ENCODE data around the gene TMEM59L. TPM values are rescaled to one million over a fixed set of nuclear protein-coding genes. Genes with fewer than 3 reads are reported as not detected.
A peak's percentile ranks its signal among the peaks of the same experiment; 100 is the strongest.

TMEM59L gene
- total and polyA plus RNA-seq, 9 of the 15 experiments (the other 6 are each of a cell fraction or from before 2014, with no cell fraction given) = 0.37 TPM; not detected in 8

GRCh38 chr19:18588611-18589379 lies 23.9 kb upstream of the TMEM59L start, which contains the start of gene REX1BD (continued):
- TF ChIP-seq HINFP (tag; conservative IDR thresholded peaks at IDR 0.05; ENCODE audit: low read depth) (no peak), IRF9 (tag; IDR thresholded peaks at IDR 0.05) (no peak), ARID2 (IDR thresholded peaks at IDR 0.05) (no peak), ZNF143 (CRISPR knock-in tag; IDR thresholded peaks at IDR 0.05) (no peak; the same call in 1 of the 2 replicates), SAFB (IDR thresholded peaks at IDR 0.05; ENCODE audit: borderline replicate concordance, low read depth, low read length) (0 out of 2 replicates have a peak, but pooled peaks have one; percentile 59), MCM5 (IDR thresholded peaks at IDR 0.05; ENCODE audit: low read depth) (no peak), ZNF644 (tag; IDR thresholded peaks at IDR 0.05; ENCODE audit: low read depth) (no peak), ZBED1 (IDR thresholded peaks at IDR 0.05) (no peak), STAG1 (CRISPR knock-in tag; IDR thresholded peaks at IDR 0.05; ENCODE audit: borderline replicate concordance) (no peak), RBM14 (IDR thresholded peaks at IDR 0.05; ENCODE audit: borderline replicate concordance, insufficient read depth, low read depth, low read length) (0 out of 2 replicates have a peak, but pooled peaks have one; percentile 32), ZNF280A (IDR thresholded peaks at IDR 0.05; ENCODE audit: low read depth, partially characterized antibody) (no peak), ZNF76 (CRISPR knock-in tag; IDR thresholded peaks at IDR 0.05; ENCODE audit: borderline replicate concordance) (no peak), NBN (IDR thresholded peaks at IDR 0.05; ENCODE audit: low read depth) (peak; percentile 85; the same call in 1 of the 2 replicates), ZNF232 (CRISPR knock-in tag; IDR thresholded peaks at IDR 0.05) (no peak), CXXC5 (CRISPR knock-in tag; IDR thresholded peaks at IDR 0.05) (peak; percentile 91), SMARCE1 (IDR thresholded peaks at IDR 0.05) (0 out of 2 replicates have a peak, but pooled peaks have one; percentile 9), BACH1 (tag; IDR thresholded peaks at IDR 0.05) (no peak), ESRRB (CRISPR knock-in tag; IDR thresholded peaks at IDR 0.05; ENCODE audit: borderline replicate concordance) (no peak), ZEB2 (IDR thresholded peaks at IDR 0.05) (no peak), HNRNPK (IDR thresholded peaks at IDR 0.05; ENCODE audit: low read depth, low read length, poor library complexity, severe bottlenecking) (no peak)
- TF ChIP-seq, protein P1, sequence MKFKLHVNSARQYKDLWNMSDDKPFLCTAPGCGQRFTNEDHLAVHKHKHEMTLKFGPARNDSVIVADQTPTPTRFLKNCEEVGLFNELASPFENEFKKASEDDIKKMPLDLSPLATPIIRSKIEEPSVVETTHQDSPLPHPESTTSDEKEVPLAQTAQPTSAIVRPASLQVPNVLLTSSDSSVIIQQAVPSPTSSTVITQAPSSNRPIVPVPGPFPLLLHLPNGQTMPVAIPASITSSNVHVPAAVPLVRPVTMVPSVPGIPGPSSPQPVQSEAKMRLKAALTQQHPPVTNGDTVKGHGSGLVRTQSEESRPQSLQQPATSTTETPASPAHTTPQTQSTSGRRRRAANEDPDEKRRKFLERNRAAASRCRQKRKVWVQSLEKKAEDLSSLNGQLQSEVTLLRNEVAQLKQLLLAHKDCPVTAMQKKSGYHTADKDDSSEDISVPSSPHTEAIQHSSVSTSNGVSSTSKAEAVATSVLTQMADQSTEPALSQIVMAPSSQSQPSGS (CRISPR knock-in tag; IDR thresholded peaks at IDR 0.05) = no peak
- TF ChIP-seq, protein P2, sequence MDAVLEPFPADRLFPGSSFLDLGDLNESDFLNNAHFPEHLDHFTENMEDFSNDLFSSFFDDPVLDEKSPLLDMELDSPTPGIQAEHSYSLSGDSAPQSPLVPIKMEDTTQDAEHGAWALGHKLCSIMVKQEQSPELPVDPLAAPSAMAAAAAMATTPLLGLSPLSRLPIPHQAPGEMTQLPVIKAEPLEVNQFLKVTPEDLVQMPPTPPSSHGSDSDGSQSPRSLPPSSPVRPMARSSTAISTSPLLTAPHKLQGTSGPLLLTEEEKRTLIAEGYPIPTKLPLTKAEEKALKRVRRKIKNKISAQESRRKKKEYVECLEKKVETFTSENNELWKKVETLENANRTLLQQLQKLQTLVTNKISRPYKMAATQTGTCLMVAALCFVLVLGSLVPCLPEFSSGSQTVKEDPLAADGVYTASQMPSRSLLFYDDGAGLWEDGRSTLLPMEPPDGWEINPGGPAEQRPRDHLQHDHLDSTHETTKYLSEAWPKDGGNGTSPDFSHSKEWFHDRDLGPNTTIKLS (IDR thresholded peaks at IDR 0.05; ENCODE audit: borderline replicate concordance, low read depth) = peak; percentile 77
